Pancreas (tissue), 10 donors: ENCODE results near the gene WBP2NL. TPM values are rescaled to one million over a fixed set of nuclear protein-coding genes. Genes with fewer than 3 reads are reported as not detected.

Experiments used
- ATAC-seq, 4 donors: fragments of 200-7000 bp; cut with Tn5 transposase; one replicate each; pipeline versions ENCODE4 v1.8.0 to v1.9.1; 2020; ENCODE audit warnings: mild to moderate bottlenecking in 4 of 4, moderate library complexity in 4 of 4
- DNase-seq, 6 donors: peaks; one replicate each; pipeline ENCODE4 v3.0.0-alpha.2; 2020
- FAIRE-seq: peaks from 2 replicates; lab custom pipeline; 2012; peaks lifted over from hg19 to GRCh38; lab: Jason Lieb, UNC
- H3K27ac ChIP-seq, 4 donors: fragments of 200-600 bp; sonication (generic); 1 replicate in 3 of 4; 2 replicates in 1 of 4; pipeline versions ENCODE4 v1.5.0 to v1.8.0; 2020
- H3K27me3 ChIP-seq, 4 donors: fragments of 200-600 bp; one replicate each; pipeline ENCODE4 v1.8.0; 2021
- H3K36me3 ChIP-seq, 3 donors: fragments of 200-600 bp; sonication (generic) in 1 of 3; one replicate each; pipeline versions ENCODE4 v1.5.0 to v1.8.0; 2020 to 2021
- H3K4me1 ChIP-seq, 3 donors: fragments of 200-600 bp; one replicate each; pipeline ENCODE4 v1.8.0; 2021
- H3K4me3 ChIP-seq, 4 donors: fragments of 200-600 bp; sonication (generic) in 2 of 4; one replicate each; pipeline versions ENCODE4 v1.5.0 to v1.8.0; 2020 to 2021
- H3K9me3 ChIP-seq, 4 donors: fragments of 200-600 bp; one replicate each; pipeline ENCODE4 v1.8.0; 2021
- WGBS, 2 donors: extraction: QIAGEN DNeasy Blood & Tissue Kit; methylation state at CpG; one replicate each; pipeline ENCODE4 v1.1.7; 2013; 5-methylcytosine and 5-hydroxymethylcytosine counted together
- intact Hi-C, 3 donors: fragments of 100-400 bp; cut with DNase I; formaldehyde crosslinking; loops; one replicate each; pipeline versions ENCODE4 v1.11.1 to v1.14.2; 2022
- polyA plus RNA-seq, 2 donors: library from polyadenylated mRNA; stranded (reverse); fragments of 200-250 nt; gene quantifications; one replicate each; pipeline ENCODE4 v1.2.3, GENCODE V29; 2013
- total RNA-seq, 6 donors: library from RNA; stranded (reverse); fragmentation: NEBNext Ultra II Directional in 4 of 6; extraction: Animal tissue kit (Norgen Biotek cat#: 25700) in 4 of 6; gene quantifications; one replicate each; pipeline versions ENCODE4 v1.2.1 to v1.2.4, GENCODE V29; 2021 to 2023
- TF ChIP-seq, protein P1 (sequence below), 4 donors: fragments of 200-600 bp; sonication (generic) in 3 of 4; IDR thresholded peaks; one replicate each; pipeline versions ENCODE4 v1.5.0 to v1.8.0; 2021; ENCODE audit warnings: antibody characterized with exemption in 4 of 4
- donor health status: healthy with polysubstance abuse.
- donor health status: DM: no; HTN: no; CAD: no; lungs with moderate emphysema.
- donor health status: DM: no; HTN: no; CAD: no.
- donor health status: control.
- donor health status: control.
- donor health status: Bipolar disorder and iron deficiency.
- donor health status: DM: yes; HTN: yes; CAD: no.
- donor health status: DM: no; HTN: no; CAD: no.
- donor health status: DM: no; HTN: no; CAD: no.
- donor health status: DM: yes; HTN: yes; CAD: no.

The WBP2NL gene
- total and polyA plus RNA-seq, 8 donors: 1.3 to 2.8 (median 1.7) TPM

DNA sequence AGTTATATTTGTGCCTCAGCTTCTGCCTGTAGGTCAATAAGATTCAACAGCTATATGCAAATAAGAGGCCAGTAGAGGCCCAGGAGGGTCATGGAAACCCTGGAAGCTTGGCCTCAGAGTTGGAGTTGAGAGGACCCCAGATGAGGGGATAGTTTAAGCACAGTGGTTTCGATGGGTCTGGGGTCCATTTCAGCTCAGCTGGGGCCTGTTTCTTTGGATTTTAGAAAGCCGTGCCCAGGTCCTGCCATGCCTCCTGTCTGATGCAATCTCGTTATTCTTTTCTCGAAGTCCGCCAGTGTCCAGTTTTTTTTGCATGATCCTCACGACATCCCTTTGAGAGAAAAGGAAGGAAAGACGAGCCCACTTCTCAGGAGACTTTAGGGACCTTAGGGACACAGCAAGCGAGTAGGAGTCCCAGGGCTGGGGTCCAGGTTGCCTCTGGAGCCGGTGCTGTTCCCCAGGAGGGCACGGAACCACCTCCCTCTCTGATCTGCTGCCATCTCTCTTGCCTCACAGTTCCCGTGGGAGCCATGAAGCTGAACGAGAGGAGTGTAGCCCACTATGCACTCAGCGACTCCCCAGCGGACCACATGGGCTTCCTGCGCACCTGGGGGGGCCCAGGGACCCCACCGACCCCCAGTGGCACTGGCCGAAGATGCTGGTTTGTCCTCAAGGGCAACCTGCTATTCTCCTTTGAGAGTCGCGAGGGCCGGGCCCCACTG is 78.3 kb downstream of the WBP2NL start:
- Histone ChIP-seq H3K27ac (no peak overlapping the region), H3K4me1 (peaks cover 10 to 25% (median 23%) of the 10 kb centered on the region in 3 donors), H3K27me3 (no peaks in the 10 kb centered on the region), H3K4me3 (no peak overlapping the region), H3K36me3 (peaks cover 0 to 13% (median 0%) of the 10 kb centered on the region in 3 donors), H3K9me3 (no peaks in the 10 kb centered on the region)
- no peak for FAIRE-seq
- DNase-seq: peak in 1 of 6 donors; percentile 19
- ATAC-seq: no peak
- intact Hi-C loops: no loop called here
- TF ChIP-seq, protein P1, sequence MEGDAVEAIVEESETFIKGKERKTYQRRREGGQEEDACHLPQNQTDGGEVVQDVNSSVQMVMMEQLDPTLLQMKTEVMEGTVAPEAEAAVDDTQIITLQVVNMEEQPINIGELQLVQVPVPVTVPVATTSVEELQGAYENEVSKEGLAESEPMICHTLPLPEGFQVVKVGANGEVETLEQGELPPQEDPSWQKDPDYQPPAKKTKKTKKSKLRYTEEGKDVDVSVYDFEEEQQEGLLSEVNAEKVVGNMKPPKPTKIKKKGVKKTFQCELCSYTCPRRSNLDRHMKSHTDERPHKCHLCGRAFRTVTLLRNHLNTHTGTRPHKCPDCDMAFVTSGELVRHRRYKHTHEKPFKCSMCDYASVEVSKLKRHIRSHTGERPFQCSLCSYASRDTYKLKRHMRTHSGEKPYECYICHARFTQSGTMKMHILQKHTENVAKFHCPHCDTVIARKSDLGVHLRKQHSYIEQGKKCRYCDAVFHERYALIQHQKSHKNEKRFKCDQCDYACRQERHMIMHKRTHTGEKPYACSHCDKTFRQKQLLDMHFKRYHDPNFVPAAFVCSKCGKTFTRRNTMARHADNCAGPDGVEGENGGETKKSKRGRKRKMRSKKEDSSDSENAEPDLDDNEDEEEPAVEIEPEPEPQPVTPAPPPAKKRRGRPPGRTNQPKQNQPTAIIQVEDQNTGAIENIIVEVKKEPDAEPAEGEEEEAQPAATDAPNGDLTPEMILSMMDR (IDR thresholded peaks at IDR 0.05): no peak
- 90 to 93% methylated on average over 20 of the region's 20 CpGs for WGBS, 2 donors

- Histone ChIP-seq H3K4me1 (peaks cover 10 to 25% (median 23%) of the 10 kb centered on the region in 3 donors), H3K36me3 (peaks cover 0 to 19% (median 2%) of the 10 kb centered on the region in 3 donors), H3K27ac (peak overlapping the region in 2 of 4 donors; percentile 92 to 97), H3K9me3 (no peaks in the 10 kb centered on the region), H3K27me3 (no peaks in the 10 kb centered on the region), H3K4me3 (no peak overlapping the region)
- TF ChIP-seq, protein P1 (IDR thresholded peaks at IDR 0.05): no peak
- DNase-seq (peak in 2 of 6 donors; percentile 55 to 80), FAIRE-seq (no peak), ATAC-seq (no peak)
- WGBS, 2 donors: 88 to 89% methylated on average over 21 of the region's 21 CpGs
- intact Hi-C loops: no loop called here
Measured at GRCh38 chr22:42077486-42078125, 79.0 kb downstream of the WBP2NL start.

Other genes with a start within 250 kb of the WBP2NL start
- 1 to 10 TPM; 2.9 to 7.6 (median 4.9) TPM for gene CCDC134, start 198.1 kb upstream of the WBP2NL start, total RNA-seq
- 1 to 10 TPM; 1.9 to 2.0 TPM for gene CCDC134, start 198.1 kb upstream of the WBP2NL start, polyA plus RNA-seq
- gene SREBF2, start 165.7 kb upstream of the WBP2NL start, total RNA-seq: 10 to 100 TPM; 28.2 to 44.8 (median 34.3) TPM
- 10 to 100 TPM; 32.7 to 37.3 TPM for gene SREBF2, start 165.7 kb upstream of the WBP2NL start, polyA plus RNA-seq
- gene SHISA8, start 83.7 kb upstream of the WBP2NL start, total RNA-seq: not detected
- not detected for gene SHISA8, start 83.7 kb upstream of the WBP2NL start, polyA plus RNA-seq
- gene TNFRSF13C, start 72.0 kb upstream of the WBP2NL start, total RNA-seq: under 1 TPM in 4 of 6 donors, not detected in 2; 0.06 to 0.14 (median 0.12) TPM
- gene TNFRSF13C, start 72.0 kb upstream of the WBP2NL start, polyA plus RNA-seq: under 1 TPM; 0.04 to 0.05 TPM
- 1 to 10 TPM in 1 of 6 donors, under 1 TPM in 5; 0.23 to 1.7 (median 0.65) TPM for gene CENPM, start 51.6 kb upstream of the WBP2NL start, total RNA-seq
- gene CENPM, start 51.6 kb upstream of the WBP2NL start, polyA plus RNA-seq: under 1 TPM; 0.14 to 0.65 TPM
- 1 to 10 TPM in 3 of 6 donors, under 1 TPM in 3; 0.22 to 1.6 (median 0.97) TPM for gene SEPTIN3, start 29.3 kb upstream of the WBP2NL start, total RNA-seq
- gene SEPTIN3, start 29.3 kb upstream of the WBP2NL start, polyA plus RNA-seq: 1 to 10 TPM; 1.9 to 8.5 TPM
- 10 to 100 TPM in 1 of 6 donors, 1 to 10 TPM in 5; 3.1 to 13.9 (median 5.7) TPM for gene NAGA, start 72.0 kb downstream of the WBP2NL start, total RNA-seq
- gene NAGA, start 72.0 kb downstream of the WBP2NL start, polyA plus RNA-seq: 1 to 10 TPM; 3.2 to 7.9 TPM
- 1 to 10 TPM; 7.4 to 9.8 (median 9.5) TPM for gene PHETA2, start 75.5 kb downstream of the WBP2NL start, total RNA-seq
- 10 to 100 TPM; 10.1 to 10.9 TPM for gene PHETA2, start 75.5 kb downstream of the WBP2NL start, polyA plus RNA-seq
- 10 to 100 TPM; 50.9 to 81.9 (median 58.1) TPM for gene SMDT1, start 80.9 kb downstream of the WBP2NL start, total RNA-seq
- 100 to 1,000 TPM in 1 of 2 donors, 10 to 100 TPM in 1; 53.1 to 119 TPM for gene SMDT1, start 80.9 kb downstream of the WBP2NL start, polyA plus RNA-seq
- gene NDUFA6, start 92.0 kb downstream of the WBP2NL start, total RNA-seq: 10 to 100 TPM; 16.8 to 32.4 (median 23.0) TPM
- gene NDUFA6, start 92.0 kb downstream of the WBP2NL start, polyA plus RNA-seq: 10 to 100 TPM; 36.6 to 44.5 TPM
- 1 to 10 TPM in 1 of 6 donors, under 1 TPM in 5; 0.35 to 1.5 (median 0.49) TPM for gene CYP2D6, start 132.0 kb downstream of the WBP2NL start, total RNA-seq
- gene CYP2D6, start 132.0 kb downstream of the WBP2NL start, polyA plus RNA-seq: 1 to 10 TPM; 3.5 to 7.3 TPM